Retinal pigment epithelial cell (primary cell): Measurements from ENCODE around the gene B4GALT6.

Experiments
- DNase-seq: peaks from one replicate; pipeline ENCODE4 v3.0.0-alpha.2; 2010; ENCODE audit warnings: low read depth
- H3K4me3 ChIP-seq: 2 replicates; pipeline ENCODE4 v1.5.1; 2011; ENCODE audit warnings: mild to moderate bottlenecking, low read length, control low read depth, moderate library complexity
- TF ChIP-seq, protein P1 (sequence below): conservative IDR thresholded peaks from 2 replicates; pipeline ENCODE4 v1.5.1; 2011; ENCODE audit warnings: low read depth, low read length, control low read depth, inconsistent platforms

The B4GALT6 gene

DNA sequence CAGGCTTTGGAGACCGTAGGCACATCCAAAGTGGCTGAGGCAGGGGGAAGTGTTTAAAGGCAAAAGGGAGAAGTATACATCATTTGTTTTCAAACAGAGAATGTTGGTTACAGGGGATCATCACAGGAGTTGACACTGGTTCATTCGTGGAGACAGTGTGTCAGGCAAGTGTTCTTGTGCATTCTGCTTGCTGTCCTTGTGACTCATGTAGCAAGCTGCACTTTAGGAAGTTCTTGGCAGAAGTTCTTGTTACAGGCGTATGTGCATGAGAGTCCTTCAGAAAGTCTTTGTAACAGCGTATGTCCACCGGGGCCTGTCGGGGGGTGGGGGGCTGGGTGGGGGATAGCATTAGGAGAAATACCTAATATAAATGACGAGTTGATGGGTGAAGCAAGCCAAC is 36.5 kb upstream of the B4GALT6 start:
- H3K4me3 ChIP-seq: no peak overlapping the region
- DNase-seq: no peak
- TF ChIP-seq, protein P1, sequence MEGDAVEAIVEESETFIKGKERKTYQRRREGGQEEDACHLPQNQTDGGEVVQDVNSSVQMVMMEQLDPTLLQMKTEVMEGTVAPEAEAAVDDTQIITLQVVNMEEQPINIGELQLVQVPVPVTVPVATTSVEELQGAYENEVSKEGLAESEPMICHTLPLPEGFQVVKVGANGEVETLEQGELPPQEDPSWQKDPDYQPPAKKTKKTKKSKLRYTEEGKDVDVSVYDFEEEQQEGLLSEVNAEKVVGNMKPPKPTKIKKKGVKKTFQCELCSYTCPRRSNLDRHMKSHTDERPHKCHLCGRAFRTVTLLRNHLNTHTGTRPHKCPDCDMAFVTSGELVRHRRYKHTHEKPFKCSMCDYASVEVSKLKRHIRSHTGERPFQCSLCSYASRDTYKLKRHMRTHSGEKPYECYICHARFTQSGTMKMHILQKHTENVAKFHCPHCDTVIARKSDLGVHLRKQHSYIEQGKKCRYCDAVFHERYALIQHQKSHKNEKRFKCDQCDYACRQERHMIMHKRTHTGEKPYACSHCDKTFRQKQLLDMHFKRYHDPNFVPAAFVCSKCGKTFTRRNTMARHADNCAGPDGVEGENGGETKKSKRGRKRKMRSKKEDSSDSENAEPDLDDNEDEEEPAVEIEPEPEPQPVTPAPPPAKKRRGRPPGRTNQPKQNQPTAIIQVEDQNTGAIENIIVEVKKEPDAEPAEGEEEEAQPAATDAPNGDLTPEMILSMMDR: no peak

DNA sequence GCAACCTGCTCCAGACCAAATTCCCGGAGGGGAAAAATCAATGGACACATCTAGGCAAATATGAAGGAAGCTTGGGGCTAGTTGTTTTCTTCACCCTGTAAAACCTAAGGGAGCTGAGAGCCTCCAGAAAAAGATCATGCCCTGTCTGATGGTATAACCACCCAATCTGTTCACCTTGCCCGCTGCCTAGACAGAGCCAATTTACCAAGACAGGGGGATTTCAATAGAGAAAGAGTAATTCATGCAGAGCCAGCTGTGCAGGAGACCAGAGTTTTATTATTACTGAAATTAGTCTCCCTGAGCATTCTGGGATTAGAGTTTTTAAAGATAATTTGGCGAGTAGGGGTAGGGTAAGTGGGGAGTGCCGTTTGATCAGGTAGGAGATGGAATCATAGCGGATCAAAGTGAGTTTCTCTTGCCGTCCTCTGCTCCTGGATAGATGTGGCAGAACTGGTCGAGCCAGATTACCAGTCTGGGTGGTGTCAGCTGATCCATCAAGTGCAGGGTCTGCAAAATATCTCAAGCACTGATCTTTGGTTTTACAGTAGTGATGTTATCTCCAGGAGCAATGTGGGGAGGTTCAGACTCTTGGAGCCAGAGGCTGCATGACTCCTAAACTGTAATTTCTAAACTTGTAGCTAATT is 35.1 kb upstream of the B4GALT6 start:
- TF ChIP-seq, protein P1: no peak
- no peak for DNase-seq
- no peak overlapping the region for H3K4me3 ChIP-seq

DNA sequence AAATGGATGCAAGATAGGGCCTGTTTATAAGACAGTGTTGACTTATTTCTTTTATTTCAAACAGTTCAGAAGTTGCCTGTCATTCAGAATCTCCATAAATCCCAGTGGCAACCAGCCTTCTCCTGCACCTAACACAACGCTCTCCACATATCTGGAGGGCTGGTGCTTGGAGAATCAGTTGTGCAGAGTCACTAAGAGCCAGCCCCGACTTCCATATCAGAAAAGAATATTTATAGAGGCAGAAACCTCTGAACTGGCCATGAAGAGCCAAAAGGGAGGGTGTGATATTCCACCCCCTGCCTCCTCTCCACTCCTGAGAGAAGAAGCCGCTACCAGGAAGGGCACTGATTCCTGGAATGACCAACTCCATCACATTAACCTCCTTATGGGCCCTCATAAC is 34.0 kb upstream of the B4GALT6 start:
- TF ChIP-seq, protein P1: no peak
- no peak for DNase-seq
- no peak overlapping the region for H3K4me3 ChIP-seq

DNA sequence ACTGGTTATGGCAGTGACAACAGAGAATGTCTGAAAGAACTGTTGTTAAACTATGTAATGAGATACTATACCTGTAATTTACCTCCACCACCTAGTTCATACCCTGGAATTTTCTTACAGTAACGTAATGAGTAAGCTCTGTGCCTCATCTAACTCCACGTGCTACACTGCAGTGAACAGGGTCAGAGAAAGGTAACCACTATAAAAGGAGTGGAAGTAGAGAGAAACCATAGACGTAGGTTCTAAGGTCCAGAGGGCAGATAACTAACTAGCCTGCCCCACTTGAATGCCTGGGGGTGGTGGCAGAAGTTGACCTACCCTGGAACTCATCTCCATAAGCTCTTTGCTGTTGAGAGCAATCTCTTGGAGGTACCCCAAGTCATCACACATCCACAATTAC is 32.0 kb upstream of the B4GALT6 start:
- no peak overlapping the region for H3K4me3 ChIP-seq
- TF ChIP-seq, protein P1: no peak
- no peak for DNase-seq

DNA sequence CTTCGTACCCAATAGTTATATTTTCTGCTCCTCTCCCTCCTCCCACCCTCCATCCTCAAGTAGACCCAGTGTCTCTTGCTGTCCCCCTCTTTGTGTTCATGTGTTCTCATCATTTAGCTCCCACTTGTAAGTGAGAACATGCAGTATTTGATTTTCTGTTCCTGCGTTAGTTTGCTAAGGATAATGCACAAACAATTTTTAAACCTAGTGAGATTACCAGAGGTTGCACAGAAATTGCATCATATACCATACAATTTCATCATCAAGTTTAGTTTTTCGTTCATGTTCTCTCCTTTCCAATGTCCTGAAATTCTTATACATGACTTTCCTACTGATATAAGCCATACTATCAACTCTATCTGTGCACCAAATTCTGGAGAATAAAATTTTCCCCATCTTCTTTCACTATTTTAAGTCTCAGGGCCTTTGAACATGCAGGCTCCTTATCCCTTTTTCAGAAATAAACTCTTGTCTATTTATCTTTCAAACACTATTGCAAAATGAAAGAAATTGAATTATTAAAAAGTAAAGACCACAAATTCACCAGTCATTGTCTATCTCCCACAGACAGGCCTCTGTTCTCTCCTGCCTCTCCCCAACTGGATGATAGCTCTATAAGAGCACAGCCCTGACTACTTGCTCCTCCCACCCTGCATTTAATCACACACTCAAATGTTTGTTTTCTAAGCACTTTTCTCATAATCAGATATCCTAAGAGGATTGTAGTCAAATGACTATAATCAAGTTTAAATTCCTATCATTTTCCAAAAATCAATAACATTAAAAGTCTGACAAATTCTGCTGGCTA is 27.2 kb upstream of the B4GALT6 start:
- TF ChIP-seq, protein P1: no peak
- no peak for DNase-seq
- H3K4me3 ChIP-seq: no peak overlapping the region

DNA sequence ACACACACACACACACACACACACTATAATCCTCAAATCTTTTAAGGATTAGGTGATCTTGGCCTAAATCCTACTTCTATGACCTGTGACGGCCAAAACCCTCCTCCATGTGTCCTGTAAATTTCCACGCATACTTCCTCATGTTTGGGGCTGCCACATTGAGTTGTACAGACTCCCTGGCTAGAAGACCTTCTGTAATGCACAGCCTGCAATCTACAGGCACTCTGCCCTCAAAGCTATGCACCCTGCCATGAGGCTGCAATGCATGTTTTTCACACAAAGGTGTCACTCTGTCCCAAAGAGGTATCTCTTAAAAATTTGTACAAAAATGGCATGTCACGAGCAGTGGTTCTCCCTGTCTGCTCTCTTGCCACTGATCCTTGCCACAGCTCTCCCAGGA is 26.4 kb upstream of the B4GALT6 start:
- TF ChIP-seq, protein P1: no peak
- no peak for DNase-seq
- H3K4me3 ChIP-seq: no peak overlapping the region

DNA sequence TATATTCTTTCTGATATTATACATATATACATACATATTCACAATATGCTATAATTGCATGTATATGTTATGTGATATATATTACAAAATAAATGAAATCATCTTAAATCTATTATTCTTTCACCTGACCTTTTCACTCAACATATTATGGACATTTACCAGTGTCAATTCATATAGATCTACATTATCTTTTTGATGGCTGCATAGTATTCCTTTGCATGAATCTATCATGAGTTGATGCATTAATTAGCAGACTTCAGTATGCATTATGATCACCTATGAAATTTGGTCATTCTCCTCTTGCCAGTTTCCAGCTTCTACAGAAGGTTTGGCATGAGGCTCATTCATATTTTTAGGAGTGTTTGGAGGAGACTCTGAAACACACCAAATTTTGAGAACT is 23.4 kb upstream of the B4GALT6 start:
- no peak overlapping the region for H3K4me3 ChIP-seq
- DNase-seq: no peak
- TF ChIP-seq, protein P1: no peak
